WTC11 (cell line): Measurements from ENCODE around the gene DPEP2. TPM values are rescaled to one million over a fixed set of nuclear protein-coding genes. Genes with fewer than 3 reads are reported as not detected.
"Not testable (repeated sequence)": the region's sequence is repeated elsewhere in the genome, so short reads cannot be mapped to it uniquely, and the experiment has no call there.

Experiments
- ATAC-seq: fragments of 200-7000 bp; cut with Tn5 transposase; 2 replicates; pipeline ENCODE4 v1.10.0; 2021; ENCODE audit warnings: mild to moderate bottlenecking, moderate library complexity
- CTCF ChIA-PET: fragments of 300-600 bp; sonication (Branson Sonifier 250); formaldehyde crosslinking; loops from one replicate; lab custom pipeline; 2021; ENCODE audit warnings: antibody characterized with exemption; lab: Charles Lee
- POLR2A ChIA-PET: fragments of 350-600 bp; sonication (Branson Sonifier 250); formaldehyde crosslinking; loops from one replicate; lab custom pipeline; 2021; ENCODE audit warnings: antibody characterized with exemption; lab: Charles Lee
- DNase-seq: peaks from one replicate; pipeline ENCODE4 v3.0.0; 2021; ENCODE audit warnings: low spot score
- H3K27ac Mint-ChIP-seq: 2 replicates; pipeline ENCODE4 v1.8.0; 2021; ENCODE audit warnings: mixed read lengths
- H3K27me3 Mint-ChIP-seq: 2 replicates; pipeline ENCODE4 v1.8.0; 2021; ENCODE audit warnings: low read depth, mild to moderate bottlenecking, moderate library complexity, mixed read lengths
- H3K36me3 Mint-ChIP-seq: 2 replicates; pipeline ENCODE4 v1.8.0; 2021; ENCODE audit warnings: mixed read lengths
- H3K4me1 Mint-ChIP-seq: 2 replicates; pipeline ENCODE4 v1.8.0; 2022; ENCODE audit warnings: mixed read lengths
- H3K4me3 Mint-ChIP-seq: 2 replicates; pipeline ENCODE4 v1.8.0; 2021; ENCODE audit warnings: mild to moderate bottlenecking, moderate library complexity, mixed read lengths
- H3K9me3 Mint-ChIP-seq: 2 replicates; pipeline ENCODE4 v1.8.0; 2021; ENCODE audit warnings: mixed read lengths
- AR ChIP-seq: fragments of 250-450 bp; sonication (Bioruptor Pico); IDR thresholded peaks from 2 replicates; pipeline ENCODE4 v1.9.0; 2021; ENCODE audit warnings: mild to moderate bottlenecking
- ATF1 ChIP-seq: sonication (generic); formaldehyde crosslinking; IDR thresholded peaks from 2 replicates; pipeline ENCODE4 v1.8.1; 2023; ENCODE audit warnings: mild to moderate bottlenecking, moderate library complexity, missing genetic modification reagents
- CTCF ChIP-seq: fragments of 200-600 bp; IDR thresholded peaks from 2 replicates; pipeline ENCODE4 v1.8.0; 2022; ENCODE audit warnings: antibody characterized with exemption
- ELF4 ChIP-seq: sonication (generic); formaldehyde crosslinking; IDR thresholded peaks from 2 replicates; pipeline ENCODE4 v1.8.1; 2022; ENCODE audit warnings: low read depth, mild to moderate bottlenecking, moderate library complexity, missing genetic modification reagents
- EMX1 ChIP-seq: fragments of 250-450 bp; sonication (Bioruptor Pico); IDR thresholded peaks from 2 replicates; pipeline ENCODE4 v1.8.0; 2021; ENCODE audit warnings: mild to moderate bottlenecking
- ERG ChIP-seq: fragments of 250-450 bp; sonication (Bioruptor Pico); IDR thresholded peaks from 2 replicates; pipeline ENCODE4 v1.8.0; 2021; ENCODE audit warnings: mild to moderate bottlenecking
- ESRRA ChIP-seq: sonication (generic); formaldehyde crosslinking; IDR thresholded peaks from 2 replicates; pipeline ENCODE4 v1.8.1; 2022; ENCODE audit warnings: mild to moderate bottlenecking, missing genetic modification reagents, borderline replicate concordance
- ETV6 ChIP-seq: sonication (generic); formaldehyde crosslinking; IDR thresholded peaks from 2 replicates; pipeline ENCODE4 v1.8.1; 2022; ENCODE audit warnings: mild to moderate bottlenecking, missing genetic modification reagents
- FOXK1 ChIP-seq: sonication (generic); formaldehyde crosslinking; IDR thresholded peaks from 2 replicates; pipeline ENCODE4 v1.8.0; 2022; ENCODE audit warnings: mild to moderate bottlenecking, moderate library complexity, missing genetic modification reagents
- FOXP1 ChIP-seq: sonication (generic); formaldehyde crosslinking; IDR thresholded peaks from 2 replicates; pipeline ENCODE4 v1.8.0; 2022; ENCODE audit warnings: missing genetic modification reagents, mild to moderate bottlenecking, moderate library complexity, borderline replicate concordance
- FOXP4 ChIP-seq: sonication (generic); formaldehyde crosslinking; IDR thresholded peaks from 2 replicates; pipeline ENCODE4 v1.8.0; 2022; ENCODE audit warnings: mild to moderate bottlenecking, missing genetic modification reagents
- HMGA2 ChIP-seq: fragments of 250-450 bp; sonication (Bioruptor Pico); IDR thresholded peaks from 2 replicates; pipeline ENCODE4 v1.4.0; 2021; ENCODE audit warnings: mild to moderate bottlenecking, moderate library complexity
- IRF2 ChIP-seq: sonication (generic); formaldehyde crosslinking; IDR thresholded peaks from 2 replicates; pipeline ENCODE4 v1.8.0; 2022; ENCODE audit warnings: low read depth, missing genetic modification reagents, borderline replicate concordance
- JAZF1 ChIP-seq: fragments of 250-450 bp; sonication (Bioruptor Pico); IDR thresholded peaks from 2 replicates; pipeline ENCODE4 v1.9.0; 2021; ENCODE audit warnings: moderate library complexity, mild to moderate bottlenecking, inconsistent platforms
- NFE2L1 ChIP-seq: sonication (generic); formaldehyde crosslinking; IDR thresholded peaks from 2 replicates; pipeline ENCODE4 v1.8.1; 2023; ENCODE audit warnings: missing genetic modification reagents
- NR3C1 ChIP-seq: sonication (generic); formaldehyde crosslinking; conservative IDR thresholded peaks from 2 replicates; pipeline ENCODE4 v1.8.1; 2023; ENCODE audit warnings: low read depth, mild to moderate bottlenecking, missing genetic modification reagents
- TP53 ChIP-seq: sonication (generic); formaldehyde crosslinking; IDR thresholded peaks from 2 replicates; pipeline ENCODE4 v1.8.1; 2023; ENCODE audit warnings: mild to moderate bottlenecking, missing genetic modification reagents
- USF2 ChIP-seq: sonication (generic); formaldehyde crosslinking; IDR thresholded peaks from 2 replicates; pipeline ENCODE4 v1.8.1; 2023; ENCODE audit warnings: mild to moderate bottlenecking, missing genetic modification reagents, moderate library complexity
- ZNF138 ChIP-seq: sonication (generic); formaldehyde crosslinking; conservative IDR thresholded peaks from 2 replicates; pipeline ENCODE4 v1.8.1; 2022; ENCODE audit warnings: mild to moderate bottlenecking, moderate library complexity, missing genetic modification reagents
- ZNF423 ChIP-seq: fragments of 250-450 bp; sonication (Bioruptor Pico); IDR thresholded peaks from 2 replicates; pipeline ENCODE4 v2.1.2; 2022; ENCODE audit warnings: mild to moderate bottlenecking, moderate library complexity
- total RNA-seq: library from RNA; stranded (reverse); gene quantifications from 3 replicates; pipeline ENCODE4 v1.2.3, GENCODE V29; 2021

The DPEP2 gene
- total RNA-seq, 1 experiment from 2014 or later: 0.13 TPM

- ChIA-PET POLR2A (no interaction called here), CTCF (interaction anchor here (0.9 to 2.7 kb wide), 4 partner anchors 22 to 616 kb away, joined by 3 to 13 read pairs (median 5); no protein-coding TSS in a partner anchor)
- H3K9me3 Mint-ChIP-seq: no peaks in the 10 kb centered on the region
- no peak for DNase-seq
- TF ChIP-seq JAZF1 (CRISPR knock-in tag): no peak
- TF ChIP-seq USF2 (CRISPR knock-in tag): no peak
- TF ChIP-seq NFE2L1: no peak
- no peak for TF ChIP-seq EMX1 (CRISPR knock-in tag)
- no peak for TF ChIP-seq ESRRA (CRISPR knock-in tag)
- TF ChIP-seq ETV6 (CRISPR knock-in tag): no peak
- no peak for TF ChIP-seq FOXK1 (CRISPR knock-in tag)
- TF ChIP-seq ATF1 (CRISPR knock-in tag): no peak
- no peak for TF ChIP-seq AR
- H3K27me3 Mint-ChIP-seq: no peaks in the 10 kb centered on the region; the same call in 1 of the 2 replicates
- peak within 1 kb of the TSS; percentile 10; the same call in 1 of the 2 replicates for H3K27ac Mint-ChIP-seq
- no peaks in the 10 kb centered on the region for H3K4me1 Mint-ChIP-seq
- no peak for ATAC-seq
- H3K4me3 Mint-ChIP-seq: no peak within 1 kb of the TSS
- H3K36me3 Mint-ChIP-seq: no peaks in the 10 kb centered on the region
Measured at GRCh38 chr16:68015681-68016080, 16.4 kb upstream of the DPEP2 start, which contains the start of gene DPEP2NB. Gene DPEP2NB, minus strand, starts transcription at chr16:68015911. Its CDS starts 141 bp downstream, at chr16:68015770.

GRCh38 chr16:68013440-68013839, 14.2 kb upstream of the DPEP2 start:
- TF ChIP-seq ERG (no peak), ZNF423 (CRISPR knock-in tag) (0 out of 2 replicates have a peak, but pooled peaks have one; percentile 17)
- H3K9me3 Mint-ChIP-seq: no peaks in the 10 kb centered on the region
- no peak overlapping the region for H3K4me3 Mint-ChIP-seq
- no peak overlapping the region for H3K27ac Mint-ChIP-seq
- CTCF ChIA-PET: interaction anchor here (0.8 to 1.7 kb wide), 3 partner anchors 19 to 251 kb away, joined by 3 to 5 read pairs (median 3); partner anchors contain the start of gene SLC7A6
- POLR2A ChIA-PET: no interaction called here
- DNase-seq (no peak), ATAC-seq (no peak)
- H3K27me3 Mint-ChIP-seq: no peaks in the 10 kb centered on the region; the same call in 1 of the 2 replicates
- no peaks in the 10 kb centered on the region for H3K36me3 Mint-ChIP-seq
- H3K4me1 Mint-ChIP-seq: peaks cover 6% of the 10 kb centered on the region

- CTCF ChIA-PET: interaction anchor here (0.6 kb wide), 1 partner anchor 193 kb away, joined by 3 read pairs; no protein-coding TSS in a partner anchor
- H3K27ac Mint-ChIP-seq, POLR2A ChIA-PET, ATAC-seq, H3K4me3 Mint-ChIP-seq, H3K9me3 Mint-ChIP-seq, H3K36me3 Mint-ChIP-seq, H3K27me3 Mint-ChIP-seq, DNase-seq: not testable (repeated sequence)
- peaks cover 14% of the 10 kb centered on the region for H3K4me1 Mint-ChIP-seq
Measured at GRCh38 chr16:68009872-68010271, 10.6 kb upstream of the DPEP2 start.

- DNase-seq: no peak
- H3K4me1 Mint-ChIP-seq: peaks cover 14% of the 10 kb centered on the region
- peak; percentile 68 for ATAC-seq
- no peaks in the 10 kb centered on the region for H3K36me3 Mint-ChIP-seq
- H3K9me3 Mint-ChIP-seq: no peaks in the 10 kb centered on the region
- CTCF ChIA-PET: interaction anchor here (0.6 kb wide), 1 partner anchor 193 kb away, joined by 3 read pairs; no protein-coding TSS in a partner anchor
- POLR2A ChIA-PET: no interaction called here
- H3K4me3 Mint-ChIP-seq: no peak overlapping the region
- 0 out of 2 replicates have a peak overlapping the region, but pooled peaks have one; percentile 23 for H3K27ac Mint-ChIP-seq
- no peaks in the 10 kb centered on the region; the same call in 1 of the 2 replicates for H3K27me3 Mint-ChIP-seq
- TF ChIP-seq JAZF1 (CRISPR knock-in tag) (no peak), TP53 (CRISPR knock-in tag) (no peak), NR3C1 (no peak), FOXP1 (CRISPR knock-in tag) (no peak), ELF4 (CRISPR knock-in tag) (no peak), CTCF (no peak), IRF2 (no peak), ESRRA (CRISPR knock-in tag) (no peak), FOXP4 (no peak), HMGA2 (CRISPR knock-in tag) (no peak), ZNF138 (CRISPR knock-in tag) (no peak)
Measured at GRCh38 chr16:68009157-68009735, 10.0 kb upstream of the DPEP2 start.
